ENCODE data around the gene RAD51D.

- TF ChIP-seq SIN3A (IDR thresholded peaks at IDR 0.05; ENCODE audit: borderline replicate concordance, low read depth, low read length): no peak
- TF ChIP-seq, protein P1, sequence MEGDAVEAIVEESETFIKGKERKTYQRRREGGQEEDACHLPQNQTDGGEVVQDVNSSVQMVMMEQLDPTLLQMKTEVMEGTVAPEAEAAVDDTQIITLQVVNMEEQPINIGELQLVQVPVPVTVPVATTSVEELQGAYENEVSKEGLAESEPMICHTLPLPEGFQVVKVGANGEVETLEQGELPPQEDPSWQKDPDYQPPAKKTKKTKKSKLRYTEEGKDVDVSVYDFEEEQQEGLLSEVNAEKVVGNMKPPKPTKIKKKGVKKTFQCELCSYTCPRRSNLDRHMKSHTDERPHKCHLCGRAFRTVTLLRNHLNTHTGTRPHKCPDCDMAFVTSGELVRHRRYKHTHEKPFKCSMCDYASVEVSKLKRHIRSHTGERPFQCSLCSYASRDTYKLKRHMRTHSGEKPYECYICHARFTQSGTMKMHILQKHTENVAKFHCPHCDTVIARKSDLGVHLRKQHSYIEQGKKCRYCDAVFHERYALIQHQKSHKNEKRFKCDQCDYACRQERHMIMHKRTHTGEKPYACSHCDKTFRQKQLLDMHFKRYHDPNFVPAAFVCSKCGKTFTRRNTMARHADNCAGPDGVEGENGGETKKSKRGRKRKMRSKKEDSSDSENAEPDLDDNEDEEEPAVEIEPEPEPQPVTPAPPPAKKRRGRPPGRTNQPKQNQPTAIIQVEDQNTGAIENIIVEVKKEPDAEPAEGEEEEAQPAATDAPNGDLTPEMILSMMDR (IDR thresholded peaks at IDR 0.05): no peak
- no peak for TF ChIP-seq GABPA (IDR thresholded peaks at IDR 0.05; ENCODE audit: low read depth)
- TF ChIP-seq EP300 (IDR thresholded peaks at IDR 0.05; ENCODE audit: borderline replicate concordance in 1 of 2, low read depth in 1 of 2, low read length in 1 of 2): no peak
- no peak for TF ChIP-seq POLR2AphosphoS5 (IDR thresholded peaks at IDR 0.05; ENCODE audit: low read depth, low read length)
- TF ChIP-seq RFX5 (IDR thresholded peaks at IDR 0.05; ENCODE audit: low read length): no peak
- no peak for TF ChIP-seq REST (IDR thresholded peaks at IDR 0.05; ENCODE audit: low read depth, low read length)
- TF ChIP-seq TEAD4 (IDR thresholded peaks at IDR 0.05; ENCODE audit: borderline replicate concordance, insufficient read depth): no peak
- TF ChIP-seq RCOR1 (IDR thresholded peaks at IDR 0.05; ENCODE audit: low read length): no peak
- TF ChIP-seq EZH2phosphoT487 (IDR thresholded peaks at IDR 0.05; ENCODE audit: borderline replicate concordance, low read depth): no peak
- TF ChIP-seq ZBTB33 (IDR thresholded peaks at IDR 0.05; ENCODE audit: borderline replicate concordance, low read depth): no peak
Measured at GRCh38 chr17:35083071-35083470, 36.6 kb downstream of the RAD51D start.
